Fibroblast of skin of back (primary cell): ENCODE data around the gene ZNF675. TPM values are rescaled to one million over a fixed set of nuclear protein-coding genes. Genes with fewer than 3 reads are reported as not detected.
A peak's percentile ranks its signal among the peaks of the same experiment; 100 is the strongest.
"Not testable (repeated sequence)": the region's sequence is repeated elsewhere in the genome, so short reads cannot be mapped to it uniquely, and the experiment has no call there.

Experiments used
- DNase-seq: peaks from one replicate; pipeline ENCODE4 v3.0.0-alpha.2; 2013
- polyA plus RNA-seq, 2 experiments: library from polyadenylated mRNA; unstranded; fragments of 120-200 nt; gene quantifications; one replicate each; pipeline ENCODE4 v1.2.1, GENCODE V29; 2013; ENCODE audit not compliant: insufficient read length in 2 of 2

Gene ZNF675
- 3.4 TPM for polyA plus RNA-seq (2013, experiment 1 of 2; ENCODE audit: insufficient read length)
- 1.8 TPM for polyA plus RNA-seq (2013, experiment 2 of 2; ENCODE audit: insufficient read length)

DNA sequence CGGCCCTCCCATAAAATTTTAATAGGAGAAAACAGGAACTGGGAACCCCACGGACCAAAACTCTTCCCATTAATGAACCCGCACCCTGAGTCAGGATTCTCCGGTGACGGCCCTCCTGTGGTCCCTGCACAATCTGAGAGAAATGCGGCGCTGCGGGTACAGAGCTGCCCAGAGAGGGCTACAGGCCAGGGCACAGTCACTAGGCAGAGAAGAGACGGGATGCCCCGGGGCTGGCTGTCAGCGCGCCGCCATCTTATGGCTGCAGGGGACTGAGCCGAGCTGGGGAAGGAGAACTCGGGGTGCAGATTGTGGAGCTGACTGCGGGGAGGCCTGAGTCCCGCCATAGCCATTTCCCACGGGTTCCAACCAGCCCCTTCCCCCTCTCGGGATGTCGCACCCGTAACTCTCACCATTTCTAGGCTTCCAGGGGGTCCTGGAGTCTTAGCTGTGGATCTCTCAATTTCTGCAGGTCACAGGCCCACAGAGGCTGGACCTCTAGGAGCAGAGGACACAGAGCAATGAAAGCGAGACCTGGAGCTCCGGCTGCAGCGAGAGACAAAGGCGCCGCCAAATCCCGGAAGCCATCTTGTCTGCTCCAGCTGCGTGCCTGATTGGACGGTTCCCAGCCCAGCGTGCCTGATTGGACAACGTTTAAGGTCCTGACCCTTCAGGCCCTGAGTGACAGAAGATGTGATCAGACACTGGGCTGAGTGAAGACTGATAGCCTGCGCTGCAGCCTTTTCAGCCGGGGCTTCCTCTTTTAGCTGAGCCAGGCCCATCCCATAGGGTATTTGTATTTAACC is at the start of gene ZNF675:
ZNF675 (minus strand) TSS at position 592 of the 803 bp plus-strand sequence; CDS start at position 413, 179 bp downstream.
- peak; percentile 95 for DNase-seq

- DNase-seq, result not testable (repeated sequence)
Measured at GRCh38 chr19:23730729-23731465, 43.9 kb upstream of the ZNF675 start.

DNA sequence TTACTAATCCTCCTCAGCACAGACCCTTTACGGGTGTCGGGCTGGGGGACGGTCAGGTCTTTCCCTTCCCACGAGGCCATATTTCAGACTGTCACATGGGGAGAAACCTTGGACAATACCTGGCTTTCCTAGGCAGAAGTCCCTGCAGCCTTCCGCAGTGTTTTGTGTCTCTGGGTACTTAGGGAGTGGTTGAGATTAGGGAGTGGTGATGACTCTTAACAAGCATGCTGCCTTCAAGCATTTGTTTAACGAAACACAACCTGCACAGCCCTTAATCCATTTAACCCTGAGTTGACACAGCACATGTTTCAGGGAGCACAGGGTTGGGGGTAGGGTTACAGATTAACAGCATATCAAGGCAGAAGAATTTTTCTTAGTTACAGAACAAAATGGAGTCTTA is 37.1 kb upstream of the ZNF675 start:
- DNase-seq, result not testable (repeated sequence)

DNA sequence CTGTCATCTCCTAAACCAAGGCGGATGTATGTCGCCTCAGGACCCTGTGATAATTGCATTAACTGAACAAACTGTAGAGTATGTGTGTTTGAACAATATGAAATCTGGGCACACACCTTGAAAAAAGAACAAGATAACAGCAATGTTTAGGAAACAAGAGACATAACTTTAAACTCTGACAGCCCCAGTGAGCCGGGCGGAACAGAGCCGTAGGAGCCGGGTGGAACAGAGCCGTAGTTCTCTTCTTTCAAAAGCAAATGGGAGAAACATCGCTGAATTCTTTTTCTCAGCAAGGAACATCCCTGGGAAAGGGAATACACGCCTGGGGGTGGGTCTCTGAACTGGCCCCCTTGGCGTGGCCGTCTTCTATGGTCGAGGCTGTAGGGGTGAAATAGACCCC is 31.8 kb upstream of the ZNF675 start:
- DNase-seq, result no peak

DNA sequence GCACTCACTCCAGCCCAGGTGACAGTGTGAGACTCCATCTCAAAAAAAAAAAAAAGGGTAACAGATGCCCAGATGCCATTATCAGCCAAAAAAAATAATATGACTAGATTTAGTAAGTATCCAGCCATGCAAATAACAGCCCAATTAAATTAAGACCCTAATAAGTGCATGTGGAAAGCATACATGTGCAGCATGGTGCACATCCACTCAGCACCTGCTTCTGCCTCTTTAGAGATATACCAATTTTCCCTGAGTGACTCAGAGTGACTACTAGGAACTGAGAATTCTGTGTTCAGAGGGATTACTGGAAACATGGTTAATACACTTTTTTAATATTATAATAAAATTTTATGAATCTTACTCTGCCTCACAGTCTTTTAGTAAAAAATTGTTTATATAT is 29.8 kb upstream of the ZNF675 start:
- DNase-seq, result no peak

- no peak for DNase-seq
Measured at GRCh38 chr19:23709347-23709746, 22.3 kb upstream of the ZNF675 start.

GRCh38 chr19:23706657-23707056 is 19.6 kb upstream of the ZNF675 start:
- no peak for DNase-seq

DNA sequence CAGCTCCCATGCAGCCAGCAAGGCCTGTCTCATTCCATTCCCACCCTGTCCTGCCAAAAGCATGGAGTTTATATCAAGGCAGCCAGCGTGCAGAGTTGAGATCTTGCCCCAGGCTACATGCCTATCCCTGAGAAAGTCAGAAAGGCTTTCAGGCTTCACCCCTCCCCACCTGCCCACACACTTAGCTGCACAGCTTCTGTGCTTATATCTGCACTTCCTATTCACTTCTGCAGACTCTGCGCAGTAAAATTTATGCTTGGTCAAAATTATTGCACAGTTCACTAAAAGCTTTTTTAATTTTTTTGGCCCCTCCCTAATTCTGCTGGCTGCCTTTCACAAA is 12.5 kb upstream of the ZNF675 start:
- DNase-seq, result no peak

GRCh38 chr19:23698711-23699520 is 11.9 kb upstream of the ZNF675 start:
- DNase-seq, result no peak

DNA sequence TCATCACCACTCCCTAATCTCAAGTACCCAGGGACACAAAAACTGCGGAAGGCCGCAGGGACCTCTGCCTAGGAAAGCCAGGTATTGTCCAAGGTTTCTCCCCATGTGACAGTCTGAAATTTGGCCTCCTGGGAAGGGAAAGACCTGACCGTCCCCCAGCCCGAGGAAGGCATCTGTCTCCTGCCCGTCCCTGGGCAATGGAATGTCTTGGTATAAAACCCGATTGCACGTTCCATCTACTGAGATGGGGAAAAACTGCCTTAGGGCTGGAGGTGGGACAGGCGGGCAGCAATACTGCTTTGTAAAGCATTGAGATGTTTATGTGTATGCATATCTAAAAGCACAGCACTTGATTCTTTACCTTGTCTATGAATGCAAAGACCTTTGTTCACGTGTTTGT is 5.9 kb upstream of the ZNF675 start:
- DNase-seq, result not testable (repeated sequence)

GRCh38 chr19:23673132-23673531 is 13.9 kb downstream of the ZNF675 start:
- no peak for DNase-seq

- DNase-seq, result not testable (repeated sequence)
Measured at GRCh38 chr19:23668606-23669005, 18.4 kb downstream of the ZNF675 start.

- DNase-seq, result no peak
Measured at GRCh38 chr19:23665651-23666410, 21.2 kb downstream of the ZNF675 start.

- peak; percentile 4 for DNase-seq
Measured at GRCh38 chr19:23649817-23650216, 37.2 kb downstream of the ZNF675 start.
